Activated naive CD8-positive, alpha-beta T cell treated with anti-CD3 and anti-CD28 coated beads, Interleukin-2, amount 50 U/mL, for 16 hours (primary cell): ENCODE measurements around the gene IGDCC3.
"Not testable (repeated sequence)": the region's sequence is repeated elsewhere in the genome, so short reads cannot be mapped to it uniquely, and the experiment has no call there.

ENCODE experiments used
- DNase-seq: peaks from one replicate; pipeline ENCODE4 v3.0.0-alpha.2; 2020; ENCODE audit warnings: low read depth, low spot score

IGDCC3 gene

GRCh38 chr15:65406424-65407000 is 28.7 kb upstream of the IGDCC3 start:
- no peak for DNase-seq

GRCh38 chr15:65405791-65406423 is 28.1 kb upstream of the IGDCC3 start:
- DNase-seq, result no peak

- DNase-seq, result no peak
Measured at GRCh38 chr15:65404186-65404872, 26.5 kb upstream of the IGDCC3 start.

- no peak for DNase-seq
Measured at GRCh38 chr15:65402961-65403360, 25.2 kb upstream of the IGDCC3 start.

GRCh38 chr15:65401611-65402240 is 23.9 kb upstream of the IGDCC3 start:
- DNase-seq, result no peak

GRCh38 chr15:65400760-65401610 is 23.2 kb upstream of the IGDCC3 start:
- DNase-seq, result no peak

GRCh38 chr15:65399997-65400396 is 22.2 kb upstream of the IGDCC3 start:
- no peak for DNase-seq

GRCh38 chr15:65399001-65399706 is 21.4 kb upstream of the IGDCC3 start:
- no peak for DNase-seq

GRCh38 chr15:65398486-65398885 is 20.7 kb upstream of the IGDCC3 start:
- DNase-seq, result not testable (repeated sequence)

GRCh38 chr15:65396965-65397317 is 19.1 kb upstream of the IGDCC3 start:
- DNase-seq, result no peak

GRCh38 chr15:65396283-65396964 is 18.6 kb upstream of the IGDCC3 start:
- no peak for DNase-seq

- DNase-seq, result no peak
Measured at GRCh38 chr15:65395567-65396202, 17.9 kb upstream of the IGDCC3 start.

- DNase-seq, result no peak
Measured at GRCh38 chr15:65394936-65395335, 17.1 kb upstream of the IGDCC3 start.

- no peak for DNase-seq
Measured at GRCh38 chr15:65394280-65394789, 16.5 kb upstream of the IGDCC3 start.

- DNase-seq, result no peak
Measured at GRCh38 chr15:65393557-65393956, 15.8 kb upstream of the IGDCC3 start.

GRCh38 chr15:65393091-65393490 is 15.3 kb upstream of the IGDCC3 start:
- no peak for DNase-seq

GRCh38 chr15:65392368-65392767 is 14.6 kb upstream of the IGDCC3 start:
- DNase-seq, result no peak

- DNase-seq, result no peak
Measured at GRCh38 chr15:65391732-65392131, 13.9 kb upstream of the IGDCC3 start.

GRCh38 chr15:65390447-65390846 is 12.6 kb upstream of the IGDCC3 start:
- no peak for DNase-seq

- DNase-seq, result no peak
Measured at GRCh38 chr15:65389226-65389625, 11.4 kb upstream of the IGDCC3 start.
